Esophagus muscularis mucosa (tissue), 4 donors: ENCODE data around the gene MYH11. TPM values are rescaled to one million over a fixed set of nuclear protein-coding genes. Genes with fewer than 3 reads are reported as not detected.

Experiments used
- DNase-seq: peaks from one replicate; pipeline ENCODE4 v3.0.0-alpha.2; 2017; ENCODE audit errors: extremely low spot score
- H3K27ac ChIP-seq, 4 donors: fragments of 200-600 bp; sonication (generic); replicated peaks in 1 of 4; 1 replicate in 3 of 4; 2 replicates in 1 of 4; pipeline ENCODE4 v1.5.1; 2016 to 2019; ENCODE audit warnings: mild to moderate bottlenecking in 1 of 4
- H3K27me3 ChIP-seq, 4 donors: fragments of 200-600 bp; sonication (generic); one replicate each; pipeline versions ENCODE4 v1.5.1 to v1.6.0; 2016 to 2019
- H3K36me3 ChIP-seq, 4 donors: fragments of 200-600 bp; sonication (generic); one replicate each; pipeline ENCODE4 v1.5.1; 2016 to 2019
- H3K4me1 ChIP-seq, 4 donors: fragments of 200-600 bp; sonication (generic); one replicate each; pipeline ENCODE4 v1.5.1; 2016 to 2019
- H3K4me3 ChIP-seq, 4 donors: fragments of 200-600 bp; sonication (generic); 1 replicate in 2 of 4; 2 replicates in 2 of 4; pipeline ENCODE4 v1.5.1; 2016 to 2019; ENCODE audit warnings: mild to moderate bottlenecking in 4 of 4, moderate library complexity in 1 of 4
- H3K9me3 ChIP-seq, 4 donors: fragments of 200-600 bp; sonication (generic); 1 replicate in 3 of 4; 2 replicates in 1 of 4; pipeline ENCODE4 v1.5.1; 2016 to 2019
- CTCF ChIP-seq, 3 experiments: fragments of 200-600 bp in 2 of 3; fragments of 450-650 bp in 1 of 3; sonication (generic) in 2 of 3; IDR thresholded peaks; one replicate each; pipeline ENCODE4 v1.5.1; 2017 to 2019; ENCODE audit warnings: antibody characterized with exemption in 3 of 3, mild to moderate bottlenecking in 2 of 3, moderate library complexity in 1 of 3
- EP300 ChIP-seq: sonication (generic); formaldehyde crosslinking; IDR thresholded peaks from one replicate; pipeline ENCODE4 v1.6.1; 2017; ENCODE audit warnings: antibody characterized with exemption
- POLR2A ChIP-seq: fragments of 450-650 bp; IDR thresholded peaks from one replicate; pipeline ENCODE4 v1.6.1; 2017; ENCODE audit warnings: antibody characterized with exemption, moderate library complexity, mild to moderate bottlenecking, low read depth
- POLR2AphosphoS5 ChIP-seq, 2 donors: sonication (generic); formaldehyde crosslinking; IDR thresholded peaks; one replicate each; pipeline ENCODE4 v1.6.1; 2017; ENCODE audit warnings: antibody characterized with exemption in 2 of 2
- WGBS: methylation state at CpG from one replicate; pipeline ENCODE4 v1.1.5; 2018; 5-methylcytosine and 5-hydroxymethylcytosine counted together
- intact Hi-C: fragments of 100-400 bp; cut with DNase I; formaldehyde crosslinking; loops from one replicate; pipeline ENCODE4 v1.15.1; 2023
- total RNA-seq, 4 donors: library from RNA; depleted of rRNA; stranded (reverse); fragments of >200 nt; gene quantifications; one replicate each; pipeline versions ENCODE4 v1.1.0 to v1.2.1, GENCODE V29; 2016

Gene MYH11
- total RNA-seq, 4 donors from 2014 or later, result 9,583 to 20,476 (median 14,208) TPM

DNA sequence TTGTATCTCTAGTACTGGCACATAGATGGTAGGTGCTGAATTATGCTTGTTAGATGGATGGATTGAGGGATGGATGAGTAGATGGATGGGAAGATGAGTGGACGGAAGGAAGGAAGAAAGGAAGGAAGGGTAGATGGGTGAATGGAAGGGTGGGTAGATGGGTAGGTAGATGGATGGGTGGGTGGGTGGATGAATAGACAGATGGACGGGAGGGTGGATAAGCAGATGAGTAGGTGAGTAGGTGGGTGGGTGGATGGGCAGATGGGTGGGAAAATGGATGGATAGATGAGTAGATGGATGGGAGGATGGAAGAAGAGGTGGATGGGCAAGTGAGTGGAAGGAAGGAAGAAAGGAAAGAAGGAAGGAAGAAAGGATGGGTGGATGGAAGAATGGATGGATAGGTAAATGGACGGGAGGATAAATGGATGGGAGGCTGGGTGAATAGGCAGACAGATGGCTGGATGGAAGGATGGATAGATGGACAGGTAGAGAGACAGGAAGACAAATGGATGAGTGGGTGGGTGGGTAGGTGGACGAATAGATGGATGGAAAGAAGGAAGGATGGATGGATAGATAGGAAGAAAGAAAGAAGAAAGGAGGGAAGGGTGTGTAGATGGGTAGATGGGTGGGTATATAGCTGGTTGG is 56.9 kb downstream of the MYH11 start:
- no peak for TF ChIP-seq POLR2A
- peak in 1 of 2 donors; percentile 34 for TF ChIP-seq POLR2AphosphoS5 (IDR thresholded peaks at IDR 0.05)
- Histone ChIP-seq H3K4me1 (peaks cover 0 to 100% (median 99%) of the 10 kb centered on the region in 4 donors), H3K4me3 (no peak overlapping the region), H3K36me3 (peaks cover 0 to 93% (median 47%) of the 10 kb centered on the region in 4 donors), H3K9me3 (no peaks in the 10 kb centered on the region), H3K27me3 (no peaks in the 10 kb centered on the region), H3K27ac (peak overlapping the region; percentile 59 to 95 (median 68))
- intact Hi-C loops, result no loop called here
- no peak for DNase-seq
- WGBS, result 48% methylated on average over 4 of the region's 4 CpGs

DNA sequence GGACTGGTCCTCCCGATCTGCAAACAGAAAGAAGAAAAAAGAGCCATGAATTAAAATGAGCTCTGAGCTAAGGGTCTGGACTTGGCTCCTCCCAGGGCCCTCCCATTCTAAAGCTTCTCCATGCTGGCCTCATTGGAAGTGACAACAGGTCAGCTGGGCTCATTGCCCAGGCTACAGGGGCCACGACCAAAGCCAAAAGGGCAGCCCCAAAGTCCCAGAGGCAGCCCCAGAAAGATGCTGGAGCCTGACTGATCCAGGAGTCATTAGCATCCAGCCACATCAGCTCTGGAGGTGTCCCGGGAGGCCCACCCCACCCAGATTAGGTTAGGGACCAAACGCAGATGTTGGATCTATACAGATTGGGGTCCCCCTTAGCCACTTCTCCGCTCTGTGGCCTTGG is 58.2 kb downstream of the MYH11 start:
- WGBS, result 45% methylated on average over 5 of the region's 5 CpGs
- Histone ChIP-seq H3K27me3 (no peaks in the 10 kb centered on the region), H3K4me3 (no peak overlapping the region), H3K9me3 (no peaks in the 10 kb centered on the region), H3K27ac (peak overlapping the region; percentile 5 to 95 (median 68)), H3K4me1 (peaks cover 0 to 100% (median 99%) of the 10 kb centered on the region in 4 donors), H3K36me3 (peaks cover 0 to 87% (median 49%) of the 10 kb centered on the region in 4 donors)
- DNase-seq, result no peak
- intact Hi-C loops, result no loop called here
- TF ChIP-seq POLR2AphosphoS5 (IDR thresholded peaks at IDR 0.05) (peak; percentile 12 to 15), EP300 (no peak)

DNA sequence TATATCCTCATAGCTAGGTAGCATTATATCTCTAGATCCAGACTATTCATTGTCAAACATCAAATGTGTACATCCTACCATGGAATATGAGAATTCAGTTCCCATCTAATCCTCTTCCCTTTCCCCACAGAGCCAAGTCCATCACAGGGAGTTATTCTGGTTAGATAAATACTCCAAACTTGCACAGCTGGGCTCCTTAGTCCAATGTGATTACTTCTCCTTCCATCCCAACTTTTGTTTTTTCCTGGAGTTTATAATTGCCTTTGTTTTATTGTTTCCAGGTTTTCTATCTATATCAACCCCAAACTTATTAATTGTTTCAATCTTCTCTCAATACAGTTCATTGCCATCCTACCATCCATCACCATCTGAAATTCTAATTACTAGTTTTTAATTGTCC is 59.9 kb downstream of the MYH11 start:
- intact Hi-C loops, result no loop called here
- Histone ChIP-seq H3K36me3 (peaks cover 0 to 80% (median 47%) of the 10 kb centered on the region in 4 donors), H3K27me3 (no peaks in the 10 kb centered on the region), H3K27ac (peak overlapping the region; percentile 20 to 77 (median 72)), H3K4me1 (peaks cover 7 to 100% (median 99%) of the 10 kb centered on the region in 4 donors), H3K4me3 (no peak overlapping the region), H3K9me3 (no peaks in the 10 kb centered on the region)
- TF ChIP-seq POLR2AphosphoS5 (IDR thresholded peaks at IDR 0.05), result peak in 1 of 2 donors; percentile 21
- no peak for TF ChIP-seq POLR2A
- TF ChIP-seq CTCF (IDR thresholded peaks at IDR 0.05), result no peak
- TF ChIP-seq EP300, result no peak
- no peak for DNase-seq

- Histone ChIP-seq H3K4me3 (no peak overlapping the region), H3K36me3 (peaks cover 0 to 77% (median 44%) of the 10 kb centered on the region in 4 donors), H3K4me1 (peaks cover 8 to 100% (median 99%) of the 10 kb centered on the region in 4 donors), H3K27me3 (no peaks in the 10 kb centered on the region), H3K27ac (peak overlapping the region; percentile 59 to 77 (median 72)), H3K9me3 (no peaks in the 10 kb centered on the region)
- TF ChIP-seq POLR2A (no peak), POLR2AphosphoS5 (IDR thresholded peaks at IDR 0.05) (peak in 1 of 2 donors; percentile 50), CTCF (IDR thresholded peaks at IDR 0.05) (no peak)
- intact Hi-C loops, result no loop called here
- DNase-seq, result no peak
- 40% methylated on average over 1 of the region's 1 CpG for WGBS
These were observed 61.2 kb downstream of the MYH11 start for GRCh38 chr16:15795615-15796014.

DNA sequence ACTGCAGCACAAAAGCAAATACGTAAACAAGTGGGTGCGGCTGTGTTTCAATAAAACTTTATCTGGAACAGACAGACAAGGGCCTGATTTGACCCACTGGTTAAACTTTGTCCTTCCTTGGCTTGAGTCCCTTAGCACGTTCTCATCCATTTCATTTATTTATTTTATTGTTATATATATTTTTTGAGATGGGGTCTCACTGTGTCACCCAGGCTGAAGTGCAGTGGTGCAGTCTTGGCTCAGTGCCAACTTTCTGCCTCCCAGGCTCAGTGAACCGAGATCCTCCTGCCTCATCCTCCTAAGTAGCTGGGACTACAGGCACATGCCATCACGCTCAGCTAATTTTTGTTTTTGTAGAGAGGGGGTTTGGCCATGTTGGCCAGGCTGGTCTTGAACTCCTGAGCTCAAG is 64.3 kb downstream of the MYH11 start:
- WGBS, result 54% methylated on average over 5 of the region's 5 CpGs
- Histone ChIP-seq H3K9me3 (no peaks in the 10 kb centered on the region), H3K36me3 (peaks cover 0 to 48% (median 31%) of the 10 kb centered on the region in 4 donors), H3K27ac (peak overlapping the region; percentile 71 to 77 (median 76)), H3K27me3 (no peaks in the 10 kb centered on the region), H3K4me1 (peaks cover 13 to 100% (median 99%) of the 10 kb centered on the region in 4 donors), H3K4me3 (no peak overlapping the region)
- no peak for DNase-seq
- intact Hi-C loops, result no loop called here
- TF ChIP-seq EP300 (no peak), POLR2AphosphoS5 (IDR thresholded peaks at IDR 0.05) (peak; percentile 61 to 91)

DNA sequence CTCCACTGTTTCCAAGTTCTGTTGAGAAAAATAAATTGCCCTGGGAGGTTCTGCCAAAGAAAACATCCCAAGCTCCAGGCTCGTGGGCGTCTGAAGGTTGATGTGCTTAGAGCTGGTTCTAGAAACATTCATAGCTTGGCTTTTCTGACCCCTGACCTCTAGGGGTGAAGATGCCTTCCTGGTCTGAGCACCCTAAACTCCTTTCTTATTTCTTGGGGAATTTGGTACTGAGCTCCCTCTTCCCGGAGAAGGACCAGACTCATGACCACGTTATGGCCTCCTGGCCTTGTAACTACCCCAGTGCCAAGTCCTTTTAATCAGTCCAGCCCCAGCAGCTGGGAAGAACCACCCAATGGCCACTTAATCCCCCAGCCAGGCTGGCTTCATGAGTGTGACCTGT is 66.4 kb downstream of the MYH11 start:
- Histone ChIP-seq H3K27ac (peak overlapping the region; percentile 71 to 77 (median 76)), H3K27me3 (no peaks in the 10 kb centered on the region)
- DNase-seq, result no peak

More for the DNA sequence above, 66.4 kb downstream of the MYH11 start:
- TF ChIP-seq POLR2A (no peak), EP300 (no peak), CTCF (IDR thresholded peaks at IDR 0.05) (no peak), POLR2AphosphoS5 (IDR thresholded peaks at IDR 0.05) (peak; percentile 2 to 27)
- 26% methylated on average over 4 of the region's 4 CpGs for WGBS
- H3K9me3 ChIP-seq, result no peaks in the 10 kb centered on the region
- peaks cover 0 to 47% (median 35%) of the 10 kb centered on the region in 4 donors for H3K36me3 ChIP-seq
- intact Hi-C loops, result no loop called here
- peaks cover 13 to 100% (median 100%) of the 10 kb centered on the region in 4 donors for H3K4me1 ChIP-seq
- H3K4me3 ChIP-seq, result no peak overlapping the region
